HepG2 (cell line): ENCODE results near the gene TRIM9. TPM values are rescaled to one million over a fixed set of nuclear protein-coding genes. Genes with fewer than 3 reads are reported as not detected.

ENCODE experiments used
- ATAC-seq: fragments of 200-7000 bp; cut with Tn5 transposase; 3 replicates; pipeline ENCODE4 v1.9.1; 2020; ENCODE audit warnings: mild to moderate bottlenecking, moderate library complexity
- BruUV-seq: library from RNA; stranded (reverse); fragments of 400-500 nt; replicated peaks from 2 replicates; lab custom pipeline; 2021; lab: Mats Ljungman, UMichigan
- CTCF ChIA-PET: fragments of 300-600 bp; formaldehyde crosslinking; extraction: SDS; loops from one replicate; lab custom pipeline; 2021; ENCODE audit warnings: low total read pairs, inconsistent platforms, low intra/inter-chr PET ratio; lab: Yijun Ruan, JAX
- POLR2A ChIA-PET: fragments of 350-600 bp; sonication (Branson Sonifier 250); formaldehyde crosslinking; loops from one replicate; lab custom pipeline; 2020; ENCODE audit warnings: antibody characterized with exemption, inconsistent platforms; lab: Yijun Ruan, JAX
- DNase-seq: peaks from one replicate; pipeline ENCODE4 v3.0.0-alpha.2; 2015; ENCODE audit warnings: low spot score
- FAIRE-seq: peaks from 3 replicates; lab custom pipeline; 2011; peaks lifted over from hg19 to GRCh38; lab: Jason Lieb, UNC
- H2AFZ ChIP-seq: one replicate; pipeline ENCODE4 v1.6.1; 2011; ENCODE audit warnings: low read length, inconsistent platforms
- H3K27ac ChIP-seq: fragments of 300-600 bp; 3 replicates; pipeline ENCODE4 v1.8.0; 2011; ENCODE audit warnings: mixed run types, mild to moderate bottlenecking, mixed read lengths, low read length, inconsistent platforms; ENCODE audit not compliant: insufficient read depth; ENCODE audit errors: extremely low read length
- H3K27me3 ChIP-seq, 2 experiments: fragments of 200-600 bp in 1 of 2; 2 replicates in 1 of 2; 3 replicates in 1 of 2; pipeline versions ENCODE4 v1.6.0 to v1.8.0; 2011; ENCODE audit warnings: low read length in 2 of 2, mild to moderate bottlenecking in 2 of 2, moderate library complexity in 2 of 2, inconsistent platforms in 1 of 2; ENCODE audit not compliant: insufficient read depth in 2 of 2, control insufficient read depth in 1 of 2
- H3K36me3 ChIP-seq, 2 experiments: fragments of 200-600 bp in 1 of 2; replicated peaks in 1 of 2; 2 replicates in 1 of 2; 3 replicates in 1 of 2; pipeline versions ENCODE4 v1.5.1 to v1.8.0; 2011; ENCODE audit warnings: low read length in 2 of 2, inconsistent platforms in 1 of 2; ENCODE audit not compliant: insufficient read depth in 2 of 2, control insufficient read depth in 1 of 2
- H3K4me1 ChIP-seq: 2 replicates; pipeline ENCODE4 v1.5.1; 2012; ENCODE audit warnings: low read length, inconsistent platforms; ENCODE audit not compliant: insufficient read depth
- H3K4me2 ChIP-seq: 2 replicates; pipeline ENCODE4 v1.6.0; 2011; ENCODE audit warnings: low read depth, low read length, inconsistent platforms
- H3K4me3 ChIP-seq, 3 experiments: fragments of 200-600 bp in 1 of 3; sonication (generic), shearing (Covaris generic) in 1 of 3; replicated peaks in 1 of 3; 2 replicates each; pipeline ENCODE4 v1.5.1; 2011 to 2016; ENCODE audit warnings: low read length in 3 of 3, inconsistent platforms in 2 of 3, low read depth in 2 of 3, mild to moderate bottlenecking in 2 of 3, control low read depth in 1 of 3, mixed read lengths in 1 of 3; ENCODE audit not compliant: insufficient read depth in 1 of 3
- H3K79me2 ChIP-seq: one replicate; pipeline ENCODE4 v1.6.1; 2011; ENCODE audit warnings: low read length, inconsistent platforms; ENCODE audit not compliant: insufficient read depth
- H3K9ac ChIP-seq: 2 replicates; pipeline ENCODE4 v1.6.0; 2011; ENCODE audit warnings: mild to moderate bottlenecking, low read depth, low read length, inconsistent platforms; ENCODE audit not compliant: insufficient read depth
- H3K9me3 ChIP-seq: 2 replicates; pipeline ENCODE4 v1.5.1; 2012; ENCODE audit warnings: mild to moderate bottlenecking, low read length
- H4K20me1 ChIP-seq: 2 replicates; pipeline ENCODE4 v1.6.0; 2011; ENCODE audit warnings: inconsistent platforms, mild to moderate bottlenecking, low read length, moderate library complexity; ENCODE audit not compliant: insufficient read depth
- AGO2 ChIP-seq: fragments of 200-400 bp; formaldehyde crosslinking; optimal IDR thresholded peaks from 2 replicates; pipeline ENCODE3; 2017; ENCODE audit warnings: mild to moderate bottlenecking, low read depth, low read length, moderate library complexity
- ERF ChIP-seq: IDR thresholded peaks from 2 replicates; pipeline ENCODE4 v1.6.1; 2018; ENCODE audit warnings: missing biosample characterization, missing genetic modification reagents
- JUND ChIP-seq: sonication (generic); formaldehyde crosslinking; IDR thresholded peaks from 2 replicates; pipeline ENCODE4 v1.8.0; 2022; ENCODE audit warnings: mild to moderate bottlenecking, missing genetic modification reagents
- ONECUT2 ChIP-seq: sonication (generic); formaldehyde crosslinking; IDR thresholded peaks from 2 replicates; pipeline ENCODE4 v1.4.0; 2020; ENCODE audit warnings: missing genetic modification reagents
- REST ChIP-seq, 2 experiments: IDR thresholded peaks; 2 replicates each; pipeline ENCODE4 v1.6.1; 2011 to 2012; ENCODE audit warnings: low read length in 2 of 2, borderline replicate concordance in 1 of 2, low read depth in 1 of 2, mild to moderate bottlenecking in 1 of 2, moderate library complexity in 1 of 2
- ZNF280D ChIP-seq: sonication (generic); formaldehyde crosslinking; IDR thresholded peaks from 2 replicates; pipeline ENCODE4 v1.5.1; 2020; ENCODE audit warnings: mild to moderate bottlenecking, missing genetic modification reagents
- ZNF282 ChIP-seq: fragments of 450-650 bp; IDR thresholded peaks from 2 replicates; pipeline ENCODE4 v1.6.1; 2018; ENCODE audit not compliant: partially characterized antibody
- ZNF383 ChIP-seq: sonication (generic); formaldehyde crosslinking; IDR thresholded peaks from 2 replicates; pipeline ENCODE4 v1.4.0; 2020; ENCODE audit warnings: missing genetic modification reagents, mild to moderate bottlenecking, borderline replicate concordance
- ZNF790 ChIP-seq: sonication (generic); formaldehyde crosslinking; IDR thresholded peaks from 2 replicates; pipeline ENCODE4 v1.8.0; 2022; ENCODE audit warnings: missing genetic modification reagents, mild to moderate bottlenecking, borderline replicate concordance
- ZSCAN21 ChIP-seq: sonication (generic); formaldehyde crosslinking; IDR thresholded peaks from 2 replicates; pipeline ENCODE4 v1.8.0; 2022; ENCODE audit warnings: mild to moderate bottlenecking, missing genetic modification reagents, moderate library complexity, borderline replicate concordance
- WGBS: methylation state at CpG from one replicate; pipeline ENCODE4 v1.1.6; 2017; ENCODE audit warnings: low lambda C conversion rate; 5-methylcytosine and 5-hydroxymethylcytosine counted together
- in situ Hi-C: cut with HindIII; loops from 2 replicates; pipeline ENCODE4 v1.10.0; 2017; ENCODE audit warnings: low pct_unique_long_range_greater_than_20kb; ENCODE audit not compliant: extremely low pct_ligation_motif_present
- intact Hi-C: fragments of 100-400 bp; cut with micrococcal nuclease; formaldehyde crosslinking; loops from one replicate; pipeline ENCODE4 v1.10.0; 2022; ENCODE audit not compliant: unreplicated experiment
- polyA plus RNA-seq, 8 experiments: library from polyadenylated mRNA; depleted of rRNA in 3 of 8; stranded (reverse) in 7 of 8; unstranded in 1 of 8; fragments of >200 nt; fragmentation: Illumina TruSeq in 4 of 8; extraction: Trizol in 4 of 8; gene quantifications; 2 replicates each; pipeline versions ENCODE4 v1.2.1 to v1.2.3, GENCODE V29; 2011 to 2016; ENCODE audit warnings: low read depth in 4 of 8, missing spikeins in 1 of 8, mixed read lengths in 1 of 8; ENCODE audit not compliant: insufficient read depth in 1 of 8
- total RNA-seq, 5 experiments: library from RNA; depleted of rRNA; stranded (reverse); fragments of >200 nt; fragmentation: Illumina TruSeq; extraction: Trizol; gene quantifications; 2 replicates each; pipeline ENCODE4 v1.2.3, GENCODE V29; 2016; ENCODE audit warnings: low read depth in 1 of 5
- TF ChIP-seq, protein P1 (sequence below): sonication (generic); formaldehyde crosslinking; IDR thresholded peaks from 2 replicates; pipeline ENCODE4 v1.4.0; 2020; ENCODE audit warnings: missing genetic modification reagents, borderline replicate concordance

The TRIM9 gene
- total and polyA plus RNA-seq, 2 of the 13 experiments (the other 11 are each of a cell fraction or from before 2014, with no cell fraction given) = 0.04 to 0.07 TPM

DNA sequence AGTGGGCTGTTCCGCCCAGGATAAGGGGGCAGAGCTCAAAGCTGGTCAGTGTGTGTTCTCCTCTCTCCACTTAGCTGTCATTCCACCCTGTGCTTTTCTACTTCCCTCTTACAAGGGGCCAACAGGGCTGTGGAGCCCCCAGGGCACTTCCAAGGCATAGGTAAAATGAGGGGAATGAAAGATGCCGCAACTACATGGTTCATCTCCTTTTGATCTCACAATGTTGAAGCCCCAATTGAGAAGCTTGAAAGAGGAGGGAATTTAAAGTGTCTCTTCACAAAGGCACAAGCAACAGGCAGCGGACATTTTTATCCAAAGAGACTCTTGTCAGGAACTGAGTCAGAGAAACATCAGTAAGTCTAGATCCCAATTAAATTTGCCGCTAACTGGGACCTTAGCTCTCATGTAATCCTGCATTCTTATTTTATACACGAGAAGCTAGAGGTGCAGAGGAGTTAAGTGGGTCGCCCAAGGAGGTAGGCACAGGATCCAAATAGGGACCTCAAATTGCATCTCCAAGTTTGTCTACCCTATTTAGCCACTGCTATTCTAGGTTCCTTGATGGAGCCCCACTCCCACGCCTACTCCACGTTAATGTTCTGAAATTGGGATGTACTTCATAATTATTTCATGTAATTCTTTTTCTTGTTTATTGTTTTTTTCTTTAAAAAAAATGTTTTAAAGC lies 20.1 kb downstream of the TRIM9 start:
- BruUV-seq = no TSS peak
- no peak for ATAC-seq
- Histone ChIP-seq H3K36me3 (no peaks in the 10 kb centered on the region), H3K27me3 (no peaks in the 10 kb centered on the region), H3K4me2 (no peak overlapping the region), H3K9ac (no peak overlapping the region), H3K27ac (no peak overlapping the region), H2AFZ (no peak overlapping the region), H3K79me2 (no peaks in the 10 kb centered on the region), H3K4me3 (no peak overlapping the region), H3K9me3 (no peaks in the 10 kb centered on the region), H4K20me1 (no peaks in the 10 kb centered on the region), H3K4me1 (no peaks in the 10 kb centered on the region)
- no peak for DNase-seq
- CTCF ChIA-PET = no interaction called here
- WGBS = 33% methylated on average over 8 of the region's 8 CpGs
- no peak for FAIRE-seq
- intact Hi-C loops = no loop called here
- POLR2A ChIA-PET = no interaction called here
- in situ Hi-C loops = no loop called here
- TF ChIP-seq ONECUT2 (no peak), ZNF383 (CRISPR knock-in tag) (no peak), ZSCAN21 (CRISPR knock-in tag) (no peak), REST (IDR thresholded peaks at IDR 0.05; ENCODE audit: borderline replicate concordance in 1 of 2, low read depth in 1 of 2, low read length in 2 of 2) (no peak), ERF (no peak), ZNF790 (CRISPR knock-in tag) (no peak), JUND (no peak), ZNF280D (CRISPR knock-in tag) (no peak), ZNF282 (no peak), AGO2 (no peak)
- TF ChIP-seq, protein P1, sequence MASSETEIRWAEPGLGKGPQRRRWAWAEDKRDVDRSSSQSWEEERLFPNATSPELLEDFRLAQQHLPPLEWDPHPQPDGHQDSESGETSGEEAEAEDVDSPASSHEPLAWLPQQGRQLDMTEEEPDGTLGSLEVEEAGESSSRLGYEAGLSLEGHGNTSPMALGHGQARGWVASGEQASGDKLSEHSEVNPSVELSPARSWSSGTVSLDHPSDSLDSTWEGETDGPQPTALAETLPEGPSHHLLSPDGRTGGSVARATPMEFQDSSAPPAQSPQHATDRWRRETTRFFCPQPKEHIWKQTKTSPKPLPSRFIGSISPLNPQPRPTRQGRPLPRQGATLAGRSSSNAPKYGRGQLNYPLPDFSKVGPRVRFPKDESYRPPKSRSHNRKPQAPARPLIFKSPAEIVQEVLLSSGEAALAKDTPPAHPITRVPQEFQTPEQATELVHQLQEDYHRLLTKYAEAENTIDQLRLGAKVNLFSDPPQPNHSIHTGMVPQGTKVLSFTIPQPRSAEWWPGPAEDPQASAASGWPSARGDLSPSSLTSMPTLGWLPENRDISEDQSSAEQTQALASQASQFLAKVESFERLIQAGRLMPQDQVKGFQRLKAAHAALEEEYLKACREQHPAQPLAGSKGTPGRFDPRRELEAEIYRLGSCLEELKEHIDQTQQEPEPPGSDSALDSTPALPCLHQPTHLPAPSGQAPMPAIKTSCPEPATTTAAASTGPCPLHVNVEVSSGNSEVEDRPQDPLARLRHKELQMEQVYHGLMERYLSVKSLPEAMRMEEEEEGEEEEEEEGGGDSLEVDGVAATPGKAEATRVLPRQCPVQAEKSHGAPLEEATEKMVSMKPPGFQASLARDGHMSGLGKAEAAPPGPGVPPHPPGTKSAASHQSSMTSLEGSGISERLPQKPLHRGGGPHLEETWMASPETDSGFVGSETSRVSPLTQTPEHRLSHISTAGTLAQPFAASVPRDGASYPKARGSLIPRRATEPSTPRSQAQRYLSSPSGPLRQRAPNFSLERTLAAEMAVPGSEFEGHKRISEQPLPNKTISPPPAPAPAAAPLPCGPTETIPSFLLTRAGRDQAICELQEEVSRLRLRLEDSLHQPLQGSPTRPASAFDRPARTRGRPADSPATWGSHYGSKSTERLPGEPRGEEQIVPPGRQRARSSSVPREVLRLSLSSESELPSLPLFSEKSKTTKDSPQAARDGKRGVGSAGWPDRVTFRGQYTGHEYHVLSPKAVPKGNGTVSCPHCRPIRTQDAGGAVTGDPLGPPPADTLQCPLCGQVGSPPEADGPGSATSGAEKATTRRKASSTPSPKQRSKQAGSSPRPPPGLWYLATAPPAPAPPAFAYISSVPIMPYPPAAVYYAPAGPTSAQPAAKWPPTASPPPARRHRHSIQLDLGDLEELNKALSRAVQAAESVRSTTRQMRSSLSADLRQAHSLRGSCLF (CRISPR knock-in tag) = no peak
